ENCODE measurements around the gene SCMH1.

Gene SCMH1

GRCh38 chr1:41108696-41109275 is 133.3 kb downstream of the SCMH1 start:
- Histone ChIP-seq H3K27me3 (no peaks in the 10 kb centered on the region), H3K4me3 (ENCODE audit: low read depth, low read length) (no peak overlapping the region), H3K4me1 (peaks cover 5% of the 10 kb centered on the region; the same call in 1 of the 2 replicates), H3K9me3 (no peaks in the 10 kb centered on the region), H3K36me3 (no peaks in the 10 kb centered on the region)
- TF ChIP-seq, protein P1, sequence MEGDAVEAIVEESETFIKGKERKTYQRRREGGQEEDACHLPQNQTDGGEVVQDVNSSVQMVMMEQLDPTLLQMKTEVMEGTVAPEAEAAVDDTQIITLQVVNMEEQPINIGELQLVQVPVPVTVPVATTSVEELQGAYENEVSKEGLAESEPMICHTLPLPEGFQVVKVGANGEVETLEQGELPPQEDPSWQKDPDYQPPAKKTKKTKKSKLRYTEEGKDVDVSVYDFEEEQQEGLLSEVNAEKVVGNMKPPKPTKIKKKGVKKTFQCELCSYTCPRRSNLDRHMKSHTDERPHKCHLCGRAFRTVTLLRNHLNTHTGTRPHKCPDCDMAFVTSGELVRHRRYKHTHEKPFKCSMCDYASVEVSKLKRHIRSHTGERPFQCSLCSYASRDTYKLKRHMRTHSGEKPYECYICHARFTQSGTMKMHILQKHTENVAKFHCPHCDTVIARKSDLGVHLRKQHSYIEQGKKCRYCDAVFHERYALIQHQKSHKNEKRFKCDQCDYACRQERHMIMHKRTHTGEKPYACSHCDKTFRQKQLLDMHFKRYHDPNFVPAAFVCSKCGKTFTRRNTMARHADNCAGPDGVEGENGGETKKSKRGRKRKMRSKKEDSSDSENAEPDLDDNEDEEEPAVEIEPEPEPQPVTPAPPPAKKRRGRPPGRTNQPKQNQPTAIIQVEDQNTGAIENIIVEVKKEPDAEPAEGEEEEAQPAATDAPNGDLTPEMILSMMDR (IDR thresholded peaks at IDR 0.05; ENCODE audit: low read depth, low read length): no peak
- DNase-seq: no peak

DNA sequence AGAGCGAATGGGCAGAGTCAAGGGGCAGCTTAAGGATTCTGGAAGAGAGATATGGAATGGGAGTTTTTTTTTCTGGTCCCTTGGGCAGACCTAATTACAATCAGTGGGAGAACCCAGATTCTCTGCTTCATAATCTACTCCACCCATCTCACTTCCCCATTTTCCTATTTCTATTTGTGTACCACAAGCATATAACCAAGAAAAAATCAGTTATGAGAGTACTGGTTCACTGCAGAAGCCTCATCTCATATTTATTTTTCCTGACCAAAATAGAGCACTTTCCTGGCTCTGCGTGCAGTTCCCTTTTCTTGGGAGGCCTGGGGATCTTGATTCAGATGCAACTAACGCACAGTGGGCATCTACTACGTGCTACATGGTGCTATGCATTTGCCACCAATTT is 138.3 kb downstream of the SCMH1 start:
- TF ChIP-seq, protein P1 (IDR thresholded peaks at IDR 0.05; ENCODE audit: low read depth, low read length): no peak
- no peak for DNase-seq
- Histone ChIP-seq H3K36me3 (no peaks in the 10 kb centered on the region), H3K9me3 (no peaks in the 10 kb centered on the region), H3K4me1 (no peaks in the 10 kb centered on the region), H3K4me3 (ENCODE audit: low read depth, low read length) (no peak overlapping the region), H3K27me3 (no peaks in the 10 kb centered on the region)

- TF ChIP-seq, protein P1 (IDR thresholded peaks at IDR 0.05; ENCODE audit: low read depth, low read length): no peak
- Histone ChIP-seq H3K4me1 (no peaks in the 10 kb centered on the region), H3K27me3 (no peaks in the 10 kb centered on the region), H3K4me3 (ENCODE audit: low read depth, low read length) (no peak overlapping the region), H3K9me3 (no peaks in the 10 kb centered on the region), H3K36me3 (no peaks in the 10 kb centered on the region)
- DNase-seq: no peak
Measured at GRCh38 chr1:41102653-41103052, 139.5 kb downstream of the SCMH1 start.

DNA sequence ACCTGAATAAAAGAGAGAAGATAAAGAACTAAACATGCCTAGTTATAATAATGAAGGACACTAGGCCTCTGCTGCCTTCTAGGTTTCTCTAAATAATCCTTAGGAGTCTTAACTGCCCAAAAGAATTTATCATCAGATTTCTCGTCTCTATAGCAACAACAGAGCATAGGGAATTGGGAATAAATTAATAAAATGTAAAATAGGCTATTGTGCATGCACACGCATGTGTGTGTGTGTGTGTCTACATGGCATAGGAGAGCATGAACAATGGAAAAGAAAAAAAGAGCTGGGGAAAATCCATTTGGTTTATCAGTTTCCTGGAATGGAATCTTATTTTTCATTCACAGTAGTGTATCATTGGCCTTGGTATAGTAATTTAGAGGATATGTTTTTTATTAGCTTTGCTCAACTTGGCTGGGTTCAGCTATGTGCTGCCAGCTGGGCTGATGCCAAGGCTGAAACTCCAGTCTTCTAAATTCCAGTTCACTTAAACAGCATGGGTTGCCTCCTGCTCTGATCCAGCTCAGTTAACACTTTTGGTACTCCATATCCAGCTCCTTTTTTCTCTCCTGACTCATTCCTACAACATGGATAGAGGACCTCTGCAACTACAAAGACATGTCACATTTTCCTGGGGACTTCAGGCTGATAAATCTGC is 140.0 kb downstream of the SCMH1 start:
- Histone ChIP-seq H3K27me3 (no peaks in the 10 kb centered on the region), H3K36me3 (no peaks in the 10 kb centered on the region), H3K9me3 (no peaks in the 10 kb centered on the region), H3K4me3 (ENCODE audit: low read depth, low read length) (no peak overlapping the region), H3K4me1 (no peaks in the 10 kb centered on the region)
- peak; percentile 9 for DNase-seq
- TF ChIP-seq, protein P1 (IDR thresholded peaks at IDR 0.05; ENCODE audit: low read depth, low read length): no peak

- DNase-seq: no peak
- no peak overlapping the region for H3K4me3 ChIP-seq (ENCODE audit: low read depth, low read length)
Measured at GRCh38 chr1:41101076-41101475, 141.0 kb downstream of the SCMH1 start.

GRCh38 chr1:41100170-41100569 is 141.9 kb downstream of the SCMH1 start:
- H3K4me1 ChIP-seq: no peaks in the 10 kb centered on the region
- no peak for DNase-seq
- no peak overlapping the region for H3K4me3 ChIP-seq (ENCODE audit: low read depth, low read length)
- no peaks in the 10 kb centered on the region for H3K27me3 ChIP-seq
- H3K9me3 ChIP-seq: no peaks in the 10 kb centered on the region
- TF ChIP-seq, protein P1 (IDR thresholded peaks at IDR 0.05; ENCODE audit: low read depth, low read length): no peak
- no peaks in the 10 kb centered on the region for H3K36me3 ChIP-seq

More at GRCh38 chr1:41101076-41101475, 141.0 kb downstream of the SCMH1 start:
- H3K9me3 ChIP-seq: no peaks in the 10 kb centered on the region
- H3K4me1 ChIP-seq: no peaks in the 10 kb centered on the region
- H3K27me3 ChIP-seq: no peaks in the 10 kb centered on the region
- no peaks in the 10 kb centered on the region for H3K36me3 ChIP-seq
- TF ChIP-seq, protein P1 (IDR thresholded peaks at IDR 0.05; ENCODE audit: low read depth, low read length): no peak

Data from BE2C (cell line).